Stimulated activated CD4-positive, alpha-beta T cell treated with anti-CD3 and anti-CD28 coated beads, Interleukin-4, amount 100 ng/mL, for 48 hours (primary cell): ENCODE data around the gene SLA2.
"Not testable (repeated sequence)": the region's sequence is repeated elsewhere in the genome, so short reads cannot be mapped to it uniquely, and the experiment has no call there.

Experiments
- DNase-seq, 2 donors: peaks; one replicate each; pipeline ENCODE4 v3.0.0-alpha.2; 2020; ENCODE audit warnings: low read depth in 2 of 2

Gene SLA2

GRCh38 chr20:36608388-36608728 is 37.6 kb downstream of the SLA2 start:
- DNase-seq, result not testable (repeated sequence)

DNA sequence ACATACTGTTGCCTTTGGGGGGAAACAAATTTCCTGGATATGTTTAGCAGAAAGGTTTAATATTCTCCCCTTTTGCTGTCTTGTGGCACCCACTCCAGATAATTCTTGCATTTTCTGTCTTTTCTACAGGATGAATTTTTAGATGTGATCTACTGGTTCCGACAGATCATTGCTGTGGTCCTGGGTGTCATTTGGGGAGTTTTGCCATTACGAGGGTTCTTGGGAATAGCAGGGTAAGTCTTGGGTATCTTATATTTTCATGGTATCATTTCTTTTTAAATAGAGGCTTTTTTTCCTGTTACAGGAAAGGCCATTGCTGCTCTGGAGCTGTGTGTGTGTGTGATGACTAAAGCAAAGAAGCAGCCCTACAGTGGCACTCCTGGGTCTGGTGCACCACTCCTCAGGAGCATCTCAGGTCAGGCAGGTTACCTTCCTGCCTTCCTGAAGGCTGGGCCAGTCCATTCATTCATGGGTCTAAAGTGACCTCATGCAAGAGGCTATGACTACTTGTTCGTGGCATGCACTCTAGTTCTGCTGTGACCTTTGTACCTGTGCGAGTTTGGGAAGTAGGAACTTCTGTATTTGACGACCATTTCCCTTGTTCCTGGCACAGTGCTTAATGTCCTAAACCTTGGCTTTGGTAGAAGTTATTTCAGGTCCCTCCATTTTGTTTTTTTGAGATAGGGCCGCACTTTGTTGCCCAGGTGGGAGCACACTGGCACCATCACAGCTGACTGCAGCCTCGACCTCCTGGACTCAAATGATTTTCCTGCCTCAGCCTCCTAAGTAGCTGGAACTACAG is 38.2 kb downstream of the SLA2 start:
- no peak for DNase-seq

DNA sequence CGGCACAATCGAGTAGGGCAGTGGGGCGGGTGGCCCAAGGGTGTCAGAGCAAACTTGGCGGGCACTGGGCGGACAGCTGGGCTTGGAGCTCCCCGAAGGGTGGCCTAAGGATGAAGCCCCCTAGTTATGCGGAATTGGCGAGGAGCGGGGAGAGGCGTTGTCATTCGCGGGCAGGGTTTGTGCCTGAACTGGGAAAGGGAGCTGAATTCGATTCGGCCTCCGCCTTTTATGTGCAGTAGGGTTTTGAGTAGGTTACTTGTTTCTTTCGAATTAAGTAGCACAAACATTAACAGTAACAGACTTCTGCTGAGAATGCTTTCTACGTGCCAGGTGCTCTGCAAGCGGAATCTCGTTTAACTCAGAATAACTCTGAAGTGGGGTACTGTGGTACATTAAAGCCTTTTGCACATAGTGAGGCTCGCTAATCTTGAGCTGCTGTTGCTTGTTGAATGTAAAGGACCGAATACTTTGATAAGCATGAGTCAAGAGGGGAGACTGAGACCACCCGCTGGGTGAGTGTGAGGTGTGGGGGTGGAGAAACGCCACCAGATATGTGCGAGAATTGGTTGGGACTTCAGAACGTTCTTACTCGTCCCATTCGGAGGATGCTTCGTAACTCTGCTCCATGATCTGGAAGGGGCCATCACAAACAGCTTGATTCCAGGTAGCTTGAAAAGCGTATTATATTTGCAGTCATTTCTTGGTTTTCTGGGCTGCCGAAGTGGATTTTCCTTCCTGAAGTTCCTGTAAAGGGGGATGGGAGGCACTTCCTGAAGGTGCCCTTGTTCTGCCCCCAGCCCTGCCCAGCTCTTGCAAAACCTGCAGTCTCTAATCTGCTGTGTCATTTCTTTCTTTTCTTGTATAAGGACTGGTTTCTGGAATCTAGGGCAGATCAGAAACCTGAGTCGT is 39.6 kb downstream of the SLA2 start:
- no peak for DNase-seq

DNA sequence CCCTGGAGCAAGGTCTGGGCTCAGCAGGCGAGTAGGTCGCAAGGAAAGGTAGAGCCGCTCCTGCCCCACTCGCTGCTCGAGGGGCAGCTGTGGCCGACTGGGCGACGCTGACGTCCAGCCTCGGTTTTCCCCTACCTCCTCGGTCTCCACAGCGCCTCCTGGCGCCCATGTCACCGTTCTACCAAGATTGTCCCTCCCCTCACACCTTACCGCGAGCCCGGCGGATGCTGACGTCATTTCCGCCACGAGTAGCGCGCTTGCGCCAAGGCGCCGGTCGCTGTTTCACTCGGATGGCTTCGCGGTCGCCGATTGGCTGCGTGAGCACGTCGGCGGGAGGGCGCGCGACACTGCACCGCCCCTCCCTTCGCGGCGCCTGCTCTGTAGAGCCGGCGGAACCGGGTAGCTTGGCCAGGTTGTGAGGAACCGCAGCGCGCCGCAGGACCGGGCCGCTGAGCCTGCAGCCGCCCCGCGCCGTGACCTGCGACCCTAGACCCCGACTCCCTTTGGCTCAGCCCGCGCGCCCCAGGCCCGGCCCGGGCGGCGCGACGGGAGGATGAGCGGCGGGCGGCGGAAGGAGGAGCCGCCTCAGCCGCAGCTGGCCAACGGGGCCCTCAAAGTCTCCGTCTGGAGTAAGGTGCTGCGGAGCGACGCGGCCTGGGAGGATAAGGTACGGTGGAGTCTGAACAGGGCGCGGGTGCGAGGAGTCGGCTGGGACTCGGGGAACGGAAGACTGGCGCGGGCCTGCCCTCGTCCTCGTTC is 40.4 kb downstream of the SLA2 start, which contains the start of gene RAB5IF:
RAB5IF (plus strand) TSS at position 381 of the 759 bp plus-strand sequence; CDS start at position 554, 173 bp downstream.
- peak; percentile 99 for DNase-seq

DNA sequence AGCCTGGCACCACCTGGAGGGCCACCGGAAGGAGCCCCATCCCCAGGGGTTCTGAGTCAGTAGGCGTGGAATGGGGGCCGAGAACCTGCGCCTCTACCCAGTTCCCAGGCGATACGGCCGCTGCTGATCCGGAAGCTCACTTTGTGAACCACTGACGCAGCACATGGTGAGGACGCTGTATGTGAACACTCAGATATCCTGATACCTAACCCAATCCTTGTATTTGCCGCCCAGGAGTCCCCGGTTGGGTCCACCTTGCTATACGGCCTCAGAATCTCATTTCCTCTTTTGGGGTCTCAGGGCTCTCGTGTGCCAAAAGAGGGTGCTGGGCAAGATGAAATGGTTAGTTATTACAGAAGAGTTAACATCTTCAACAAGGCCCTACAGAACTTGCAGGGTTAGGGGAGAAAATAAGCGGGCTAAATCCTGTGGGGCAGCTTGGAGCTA is 41.0 kb downstream of the SLA2 start:
- DNase-seq, result peak in 1 of 2 donors; percentile 38

GRCh38 chr20:36601540-36601939 is 44.5 kb downstream of the SLA2 start:
- DNase-seq, result no peak

- DNase-seq, result no peak
Observed at GRCh38 chr20:36599912-36600345, 46.1 kb downstream of the SLA2 start.

- DNase-seq, result no peak
Observed at GRCh38 chr20:36593347-36593929, 52.6 kb downstream of the SLA2 start.

- no peak for DNase-seq
Observed at GRCh38 chr20:36591854-36592641, 53.9 kb downstream of the SLA2 start.

GRCh38 chr20:36591281-36591680 is 54.7 kb downstream of the SLA2 start:
- no peak for DNase-seq

DNA sequence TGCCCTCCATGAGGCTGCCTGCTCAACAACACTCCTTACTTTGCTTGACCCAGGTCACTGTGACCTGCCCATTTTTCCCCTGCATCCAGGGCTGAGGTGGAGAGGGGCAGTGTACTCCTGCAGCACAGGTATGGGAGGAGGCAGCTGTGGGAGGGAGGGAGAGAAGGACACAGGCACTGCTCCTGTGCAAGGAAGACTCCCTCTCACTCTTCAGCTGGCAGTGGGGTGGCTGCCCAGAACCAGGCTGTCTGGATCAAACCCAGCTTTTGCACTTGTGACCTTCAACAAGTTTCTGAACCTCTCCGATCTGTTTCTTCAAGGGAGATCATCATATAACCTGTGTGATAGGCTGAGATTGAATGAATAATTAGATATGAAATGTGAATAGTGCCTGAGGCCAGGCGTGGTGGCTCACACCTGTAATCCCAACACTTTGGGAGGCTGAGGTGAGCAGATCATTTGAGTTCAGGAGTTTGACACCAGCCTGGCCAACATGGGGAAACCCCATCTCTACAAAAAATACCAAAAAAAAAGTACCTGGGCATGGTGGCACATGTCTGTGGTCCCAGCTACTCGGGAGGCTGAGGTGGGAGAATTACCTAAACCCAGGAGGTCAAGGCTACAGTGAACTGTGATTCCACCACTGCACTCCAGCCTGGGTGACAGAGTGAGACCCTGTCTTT is 58.5 kb downstream of the SLA2 start:
- no peak for DNase-seq

GRCh38 chr20:36585410-36586125 is 60.4 kb downstream of the SLA2 start:
- DNase-seq, result no peak

DNA sequence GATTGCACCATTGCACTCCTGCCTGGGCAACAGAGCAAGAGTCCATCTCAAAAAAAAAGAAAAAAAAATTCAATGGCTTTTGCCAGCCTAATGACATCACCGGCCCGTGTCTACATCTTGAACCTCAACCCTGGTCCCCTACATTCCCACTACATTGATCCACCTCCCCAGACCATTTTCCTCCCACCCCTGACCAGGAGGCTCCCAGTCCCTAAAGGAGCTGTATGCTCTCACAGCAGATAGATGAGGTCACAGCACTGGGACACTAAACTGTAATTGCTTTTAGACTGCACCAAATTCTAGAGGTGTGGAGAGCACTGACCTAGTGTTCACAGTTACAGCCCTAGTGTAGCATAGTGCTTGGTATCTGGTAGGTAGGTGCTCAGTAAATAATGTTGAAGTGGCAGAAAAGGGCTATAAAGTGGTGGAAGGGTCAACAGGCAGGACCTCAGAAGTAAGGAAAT is 61.9 kb downstream of the SLA2 start:
- no peak for DNase-seq

DNA sequence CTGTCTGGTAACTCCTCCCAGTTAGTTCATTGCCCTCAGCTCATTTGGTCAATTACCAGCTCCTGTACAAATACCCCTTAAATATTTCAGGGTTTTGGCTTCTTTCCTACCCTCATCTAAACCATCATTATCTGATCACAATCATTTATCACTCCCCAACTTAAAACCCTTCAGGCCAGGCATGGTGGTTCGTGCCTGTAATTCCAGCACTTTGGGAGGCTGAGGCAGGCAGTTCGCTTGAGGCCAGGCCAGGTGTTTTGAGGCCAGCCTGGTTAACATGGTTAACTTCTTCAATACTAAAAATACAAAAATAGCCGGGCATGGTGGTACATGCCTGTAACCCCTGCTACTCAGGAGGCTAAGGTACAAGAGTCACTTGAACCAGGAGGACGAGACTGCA is 63.2 kb downstream of the SLA2 start:
- DNase-seq, result no peak

DNA sequence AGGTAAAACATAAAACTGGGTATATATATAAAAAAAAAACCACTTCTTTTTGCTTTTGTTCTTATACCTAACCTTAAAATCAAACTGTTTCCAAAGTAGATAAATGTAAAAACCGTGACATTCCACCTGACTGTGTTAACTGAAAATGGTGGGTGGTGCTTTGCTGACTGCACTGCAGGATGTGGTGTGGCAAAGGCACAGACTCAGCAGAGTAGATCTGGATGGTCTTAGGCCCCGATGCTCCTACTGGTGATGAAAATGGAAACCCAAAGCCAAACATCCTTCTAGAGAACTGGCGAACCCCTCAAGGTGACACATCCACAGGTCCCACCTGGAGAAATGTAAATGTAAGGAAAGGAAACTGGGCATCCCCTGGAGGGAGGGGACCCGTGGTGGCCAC is 63.7 kb downstream of the SLA2 start:
- DNase-seq, result no peak

- DNase-seq, result no peak
Observed at GRCh38 chr20:36579996-36580545, 65.9 kb downstream of the SLA2 start.

DNA sequence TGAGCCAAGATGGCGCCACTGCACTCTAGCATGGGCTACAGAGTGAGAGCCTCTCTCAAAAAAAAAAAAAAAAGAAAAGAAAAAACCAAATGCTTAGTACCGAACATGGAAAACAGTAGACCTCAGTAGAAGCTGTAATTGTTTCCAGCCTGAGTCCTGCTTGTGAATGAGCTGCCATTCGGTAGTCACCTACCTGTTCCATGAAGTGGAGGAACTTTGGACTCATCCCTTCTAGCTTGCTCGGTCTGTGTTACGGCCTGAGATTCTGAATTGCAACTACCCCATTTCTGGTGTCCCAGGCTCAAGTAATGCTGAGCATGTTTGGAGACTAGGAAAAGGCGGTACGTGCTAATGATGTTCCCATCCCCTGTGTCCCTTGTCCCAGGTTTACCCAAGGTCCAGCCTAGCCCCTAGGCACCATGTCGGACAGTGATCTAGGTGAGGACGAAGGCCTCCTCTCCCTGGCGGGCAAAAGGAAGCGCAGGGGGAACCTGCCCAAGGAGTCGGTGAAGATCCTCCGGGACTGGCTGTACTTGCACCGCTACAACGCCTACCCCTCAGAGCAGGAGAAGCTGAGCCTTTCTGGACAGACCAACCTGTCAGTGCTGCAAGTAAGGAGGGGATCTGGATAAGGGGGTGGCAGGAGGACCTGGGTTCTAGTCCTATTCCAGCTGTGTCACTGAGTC is 67.5 kb downstream of the SLA2 start:
- no peak for DNase-seq

- DNase-seq, result no peak
Observed at GRCh38 chr20:36576081-36576445, 69.9 kb downstream of the SLA2 start.
